Activated CD8-positive, alpha-beta memory T cell treated with anti-CD3 and anti-CD28 coated beads, Interleukin-2, amount 10 ng/mL, durations not matched to agents 7 days and 5 days (primary cell): ENCODE results near the gene SYNPO2. TPM values are rescaled to one million over a fixed set of nuclear protein-coding genes. Genes with fewer than 3 reads are reported as not detected.

Experiments
- ATAC-seq: fragments of 150-1000 bp; cut with Tn5 transposase; one replicate; pipeline ENCODE4 v1.10.0; 2021; ENCODE audit warnings: moderate library complexity
- CTCF ChIA-PET: fragments of 350-600 bp; sonication (Branson Sonifier 250); formaldehyde crosslinking; loops from one replicate; lab custom pipeline; 2021; ENCODE audit warnings: antibody characterized with exemption; lab: Charles Lee
- DNase-seq: peaks from one replicate; pipeline ENCODE4 v3.0.0-alpha.2; 2020
- H3K27ac Mint-ChIP-seq: one replicate; pipeline ENCODE4 v1.8.0; 2021; ENCODE audit warnings: mild to moderate bottlenecking, mixed read lengths
- H3K27me3 Mint-ChIP-seq: one replicate; pipeline ENCODE4 v1.8.0; 2021; ENCODE audit warnings: mixed read lengths
- H3K36me3 Mint-ChIP-seq: one replicate; pipeline ENCODE4 v1.8.0; 2021; ENCODE audit warnings: mild to moderate bottlenecking, mixed read lengths
- H3K4me1 Mint-ChIP-seq: one replicate; pipeline ENCODE4 v1.8.0; 2021; ENCODE audit warnings: mixed read lengths
- H3K4me3 Mint-ChIP-seq: one replicate; pipeline ENCODE4 v1.8.0; 2021; ENCODE audit warnings: mild to moderate bottlenecking, moderate library complexity, mixed read lengths
- H3K9me3 Mint-ChIP-seq: one replicate; pipeline ENCODE4 v1.8.0; 2022; ENCODE audit warnings: low read depth, mixed read lengths
- total RNA-seq, 2 experiments: library from RNA; stranded (reverse); gene quantifications; one replicate each; pipeline ENCODE4 v1.2.3, GENCODE V29; 2021

SYNPO2 gene
- total RNA-seq, 2 experiments from 2014 or later: 0.89 to 1.0 TPM

DNA sequence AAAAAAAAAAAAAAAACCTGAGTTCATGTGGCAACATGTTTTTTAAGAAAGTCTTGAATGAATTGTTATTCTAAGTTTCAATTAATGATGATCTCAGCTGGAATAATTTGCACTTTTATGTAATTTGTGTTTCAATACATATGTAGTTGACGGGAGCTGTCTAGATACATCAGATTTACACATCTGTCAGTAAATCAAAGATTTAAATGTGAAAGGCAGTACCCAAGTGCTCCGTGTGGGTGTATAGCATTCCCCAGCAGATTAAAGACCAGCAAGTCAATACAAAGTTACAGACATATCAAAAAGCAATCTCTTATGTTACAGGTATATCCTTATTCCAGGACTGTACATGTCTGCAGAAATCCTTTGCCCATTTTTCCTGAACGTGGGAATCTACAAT is 35.2 kb downstream of the SYNPO2 start:
- Mint-ChIP-seq H3K36me3 (no peaks in the 10 kb centered on the region), H3K4me1 (no peaks in the 10 kb centered on the region), H3K4me3 (no peak overlapping the region), H3K9me3 (no peaks in the 10 kb centered on the region), H3K27me3 (peaks cover 18% of the 10 kb centered on the region), H3K27ac (no peak overlapping the region)
- CTCF ChIA-PET: no interaction called here
- no peak for DNase-seq
- no peak for ATAC-seq

DNA sequence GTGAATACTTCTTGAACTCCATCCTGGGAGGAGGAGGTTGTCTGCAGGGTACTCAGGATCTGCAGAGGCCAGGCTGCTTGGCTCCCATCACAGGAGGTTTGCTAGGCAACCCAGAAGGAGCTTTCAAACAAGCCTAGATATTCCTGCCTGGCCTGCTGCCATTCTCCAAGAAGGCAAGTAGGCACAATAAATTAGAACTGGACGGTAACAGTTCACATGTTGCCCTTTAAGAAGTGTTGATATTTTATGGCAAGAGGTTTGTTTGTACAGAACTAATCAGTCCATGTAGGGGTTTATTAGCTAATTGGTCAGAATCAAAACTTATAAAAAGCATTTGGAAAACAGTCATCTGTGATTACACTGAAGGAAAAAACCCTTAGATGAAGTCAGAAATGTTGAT is 39.3 kb downstream of the SYNPO2 start:
- Mint-ChIP-seq H3K9me3 (no peaks in the 10 kb centered on the region), H3K27me3 (peaks cover 15% of the 10 kb centered on the region), H3K36me3 (no peaks in the 10 kb centered on the region), H3K4me1 (no peaks in the 10 kb centered on the region), H3K27ac (no peak overlapping the region), H3K4me3 (no peak overlapping the region)
- CTCF ChIA-PET: interaction anchor here (1.0 kb wide), 1 partner anchor 255 kb away, joined by 3 read pairs; no protein-coding TSS in a partner anchor
- DNase-seq (no peak), ATAC-seq (no peak)

GRCh38 chr4:118930255-118930654 is 41.6 kb downstream of the SYNPO2 start:
- Mint-ChIP-seq H3K9me3 (no peaks in the 10 kb centered on the region), H3K4me3 (no peak overlapping the region), H3K27ac (no peak overlapping the region), H3K27me3 (peaks cover 22% of the 10 kb centered on the region), H3K36me3 (no peaks in the 10 kb centered on the region), H3K4me1 (no peaks in the 10 kb centered on the region)
- ATAC-seq: no peak
- CTCF ChIA-PET: no interaction called here
- no peak for DNase-seq

- H3K27me3 Mint-ChIP-seq: peaks cover 22% of the 10 kb centered on the region
- no peak overlapping the region for H3K27ac Mint-ChIP-seq
- DNase-seq (no peak), ATAC-seq (no peak)
- CTCF ChIA-PET: no interaction called here
- H3K9me3 Mint-ChIP-seq: no peaks in the 10 kb centered on the region
- no peak overlapping the region for H3K4me3 Mint-ChIP-seq
- H3K4me1 Mint-ChIP-seq: no peaks in the 10 kb centered on the region
- H3K36me3 Mint-ChIP-seq: no peaks in the 10 kb centered on the region
These were observed 43.1 kb downstream of the SYNPO2 start for GRCh38 chr4:118931786-118932185.

DNA sequence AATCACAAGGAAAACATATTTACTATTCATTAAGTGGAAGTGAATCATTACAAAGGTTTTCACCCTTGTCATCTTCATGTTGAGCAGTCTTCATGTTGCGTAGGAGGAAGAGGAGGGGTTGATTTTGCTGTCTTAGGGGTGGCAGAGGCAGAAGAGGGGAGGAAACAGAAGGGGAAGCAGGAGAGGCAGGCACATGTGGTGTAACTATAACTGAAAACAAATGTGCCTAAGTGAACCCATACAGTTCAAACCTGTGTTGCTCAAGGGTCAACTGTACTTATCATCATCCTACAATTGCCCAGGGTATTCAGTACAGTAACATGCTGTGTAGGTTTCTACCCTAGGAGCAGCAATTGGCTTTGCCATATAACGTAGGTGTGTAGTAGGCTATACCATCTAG is 47.2 kb downstream of the SYNPO2 start:
- no peak for DNase-seq
- Mint-ChIP-seq H3K9me3 (no peaks in the 10 kb centered on the region), H3K4me1 (no peaks in the 10 kb centered on the region), H3K27me3 (peaks cover 19% of the 10 kb centered on the region), H3K4me3 (no peak overlapping the region), H3K27ac (no peak overlapping the region), H3K36me3 (no peaks in the 10 kb centered on the region)
- no peak for ATAC-seq
- CTCF ChIA-PET: no interaction called here

DNA sequence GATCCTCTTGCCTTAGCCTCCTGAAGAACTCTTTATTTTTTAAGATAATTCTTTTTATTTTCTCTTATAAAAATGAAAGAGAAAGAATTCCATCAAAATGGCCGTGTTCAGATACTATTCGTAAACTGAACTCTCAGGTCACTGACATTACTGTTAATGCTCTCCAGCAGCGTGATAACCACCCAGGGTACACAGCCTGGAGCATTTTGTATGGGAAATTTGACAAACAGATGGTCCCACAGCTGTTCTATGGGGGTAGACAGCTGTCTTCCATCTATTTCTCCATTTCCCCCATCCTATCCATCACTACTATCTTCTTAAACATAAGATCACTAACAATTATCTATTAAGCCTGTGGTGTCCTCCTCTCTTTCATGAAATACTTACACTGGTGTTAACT is 47.8 kb downstream of the SYNPO2 start:
- no peaks in the 10 kb centered on the region for H3K9me3 Mint-ChIP-seq
- DNase-seq (no peak), ATAC-seq (no peak)
- H3K36me3 Mint-ChIP-seq: no peaks in the 10 kb centered on the region
- H3K27me3 Mint-ChIP-seq: peaks cover 24% of the 10 kb centered on the region
- CTCF ChIA-PET: no interaction called here
- H3K27ac Mint-ChIP-seq: no peak overlapping the region
- no peak overlapping the region for H3K4me3 Mint-ChIP-seq
- no peaks in the 10 kb centered on the region for H3K4me1 Mint-ChIP-seq

GRCh38 chr4:118939169-118939783 is 50.6 kb downstream of the SYNPO2 start:
- Mint-ChIP-seq H3K27ac (no peak overlapping the region), H3K4me3 (no peak overlapping the region), H3K36me3 (no peaks in the 10 kb centered on the region), H3K4me1 (no peaks in the 10 kb centered on the region), H3K27me3 (peaks cover 24% of the 10 kb centered on the region), H3K9me3 (no peaks in the 10 kb centered on the region)
- DNase-seq: no peak
- CTCF ChIA-PET: no interaction called here
- ATAC-seq: no peak

DNA sequence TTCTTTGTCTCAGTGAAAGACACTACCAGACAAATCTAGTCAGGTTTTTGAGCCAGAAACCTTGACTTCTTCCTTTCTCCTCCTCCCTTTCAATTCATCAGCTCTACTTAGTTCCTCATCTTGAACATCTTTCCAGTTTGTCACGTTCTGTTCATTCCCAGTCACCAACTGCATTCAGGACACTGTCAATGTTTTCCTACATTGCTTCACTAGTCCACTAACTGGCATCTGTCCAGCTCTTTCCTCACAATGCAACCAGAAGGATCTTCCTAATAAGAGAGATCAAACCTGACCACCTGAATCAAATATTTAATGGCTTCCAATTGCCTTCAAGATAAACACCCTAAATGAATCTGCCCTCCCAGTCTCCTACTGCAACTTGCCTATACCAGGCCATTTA is 52.5 kb downstream of the SYNPO2 start:
- H3K27me3 Mint-ChIP-seq: peaks cover 20% of the 10 kb centered on the region
- no peaks in the 10 kb centered on the region for H3K4me1 Mint-ChIP-seq
- DNase-seq (no peak), ATAC-seq (no peak)
- no peaks in the 10 kb centered on the region for H3K9me3 Mint-ChIP-seq
- no peak overlapping the region for H3K4me3 Mint-ChIP-seq
- CTCF ChIA-PET: interaction anchor here (0.8 kb wide), 1 partner anchor 197 kb away, joined by 3 read pairs; no protein-coding TSS in a partner anchor
- H3K27ac Mint-ChIP-seq: no peak overlapping the region
- no peaks in the 10 kb centered on the region for H3K36me3 Mint-ChIP-seq

DNA sequence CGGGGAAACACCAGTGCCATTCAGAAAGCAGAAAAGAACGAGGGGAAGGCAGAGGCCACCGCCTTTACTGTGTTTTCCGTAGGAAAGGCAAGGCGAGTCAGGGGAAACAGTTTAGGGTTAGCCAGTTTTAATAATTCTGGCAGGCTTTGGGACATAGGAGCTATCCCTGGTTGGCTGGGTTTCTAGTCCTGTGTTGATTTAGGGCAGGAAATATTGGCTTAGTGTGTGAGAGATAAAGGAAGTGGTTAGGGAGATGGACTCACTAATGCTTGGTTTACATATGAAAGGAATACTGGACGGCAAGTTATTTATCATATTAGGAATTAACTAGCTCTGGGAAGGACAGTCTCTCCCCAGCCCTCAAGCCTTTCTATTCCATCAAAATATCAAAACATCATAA is 53.1 kb downstream of the SYNPO2 start:
- no peak overlapping the region for H3K27ac Mint-ChIP-seq
- CTCF ChIA-PET: no interaction called here
- no peaks in the 10 kb centered on the region for H3K36me3 Mint-ChIP-seq

GRCh38 chr4:118942465-118942864 is 53.8 kb downstream of the SYNPO2 start:
- peaks cover 26% of the 10 kb centered on the region for H3K27me3 Mint-ChIP-seq
- no peak overlapping the region for H3K4me3 Mint-ChIP-seq
- no peaks in the 10 kb centered on the region for H3K4me1 Mint-ChIP-seq
- no peak overlapping the region for H3K27ac Mint-ChIP-seq
- no peak for ATAC-seq
- DNase-seq: no peak
- CTCF ChIA-PET: no interaction called here
- H3K9me3 Mint-ChIP-seq: no peaks in the 10 kb centered on the region
- no peaks in the 10 kb centered on the region for H3K36me3 Mint-ChIP-seq

More for the DNA sequence above, 53.1 kb downstream of the SYNPO2 start:
- no peaks in the 10 kb centered on the region for H3K9me3 Mint-ChIP-seq
- peaks cover 24% of the 10 kb centered on the region for H3K27me3 Mint-ChIP-seq
- DNase-seq (no peak), ATAC-seq (no peak)
- H3K4me3 Mint-ChIP-seq: no peak overlapping the region
- H3K4me1 Mint-ChIP-seq: no peaks in the 10 kb centered on the region

DNA sequence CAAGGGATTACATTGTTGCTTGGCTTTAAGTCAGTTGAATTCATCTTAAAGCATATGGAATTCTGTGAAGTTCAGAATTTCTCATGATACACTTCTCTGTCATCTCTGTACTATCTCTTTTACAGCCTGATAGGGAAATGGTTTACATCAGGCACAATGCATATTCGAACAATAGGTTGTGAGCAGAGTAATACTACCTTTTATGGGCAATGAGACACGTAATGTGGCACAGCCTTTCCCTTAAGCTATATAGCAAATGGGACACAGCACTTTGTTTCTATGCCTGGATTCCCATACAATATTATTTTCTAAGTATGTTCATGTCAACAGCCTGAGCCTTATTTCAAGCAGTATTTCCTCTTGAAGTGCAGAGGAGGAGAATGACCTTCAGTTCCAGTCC is 58.4 kb downstream of the SYNPO2 start:
- CTCF ChIA-PET: no interaction called here
- ATAC-seq: no peak
- no peaks in the 10 kb centered on the region for H3K9me3 Mint-ChIP-seq

GRCh38 chr4:118948545-118949144 is 60.0 kb downstream of the SYNPO2 start:
- H3K4me1 Mint-ChIP-seq: no peaks in the 10 kb centered on the region
- peaks cover 1% of the 10 kb centered on the region for H3K36me3 Mint-ChIP-seq
- H3K4me3 Mint-ChIP-seq: no peak overlapping the region
- ATAC-seq (no peak), DNase-seq (no peak)
- H3K27ac Mint-ChIP-seq: no peak overlapping the region
- H3K27me3 Mint-ChIP-seq: peaks cover 16% of the 10 kb centered on the region
- H3K9me3 Mint-ChIP-seq: no peaks in the 10 kb centered on the region
- CTCF ChIA-PET: no interaction called here

More for the DNA sequence above, 58.4 kb downstream of the SYNPO2 start:
- H3K27me3 Mint-ChIP-seq: peaks cover 25% of the 10 kb centered on the region
- no peak for DNase-seq
- peaks cover 1% of the 10 kb centered on the region for H3K36me3 Mint-ChIP-seq
- no peaks in the 10 kb centered on the region for H3K4me1 Mint-ChIP-seq
- no peak overlapping the region for H3K27ac Mint-ChIP-seq
- H3K4me3 Mint-ChIP-seq: no peak overlapping the region

DNA sequence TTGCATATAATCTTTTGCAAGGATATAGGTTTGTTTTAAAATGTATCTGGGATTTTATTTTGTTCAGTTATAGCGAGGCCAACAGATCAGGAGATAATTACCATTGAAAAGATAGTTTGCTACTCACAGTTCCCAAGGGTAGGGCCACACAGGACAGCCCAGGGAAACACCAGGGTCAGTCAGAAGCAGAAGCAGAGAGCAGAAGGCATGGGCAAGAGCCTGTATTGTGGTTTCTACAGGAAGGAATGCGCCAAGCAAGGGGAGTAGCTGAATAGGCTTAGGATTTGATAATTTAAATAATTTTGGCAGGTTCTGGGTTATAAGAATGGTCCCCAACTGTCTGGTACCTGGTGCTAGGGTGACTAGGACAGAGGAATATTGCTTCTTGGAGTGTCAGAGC is 61.6 kb downstream of the SYNPO2 start:
- peaks cover 16% of the 10 kb centered on the region for H3K27me3 Mint-ChIP-seq
- no peak for DNase-seq
- CTCF ChIA-PET: no interaction called here
- no peaks in the 10 kb centered on the region for H3K9me3 Mint-ChIP-seq
- H3K36me3 Mint-ChIP-seq: peaks cover 1% of the 10 kb centered on the region
- ATAC-seq: no peak
- H3K4me3 Mint-ChIP-seq: no peak overlapping the region
- no peak overlapping the region for H3K27ac Mint-ChIP-seq
- H3K4me1 Mint-ChIP-seq: no peaks in the 10 kb centered on the region

- Mint-ChIP-seq H3K27me3 (peaks cover 16% of the 10 kb centered on the region), H3K27ac (no peak overlapping the region), H3K36me3 (peaks cover 1% of the 10 kb centered on the region), H3K4me1 (no peaks in the 10 kb centered on the region), H3K9me3 (no peaks in the 10 kb centered on the region), H3K4me3 (no peak overlapping the region)
- CTCF ChIA-PET: no interaction called here
- ATAC-seq (no peak), DNase-seq (no peak)
These were observed 62.4 kb downstream of the SYNPO2 start for GRCh38 chr4:118950929-118951570.
